ENCODE data around the gene CORO6. TPM values are rescaled to one million over a fixed set of nuclear protein-coding genes. Genes with fewer than 3 reads are reported as not detected.
A peak's percentile ranks its signal among the peaks of the same experiment; 100 is the strongest.

CORO6 gene
- total and polyA plus RNA-seq, 3 experiments from 2014 or later = 0.17 to 2.9 (median 2.5) TPM

DNA sequence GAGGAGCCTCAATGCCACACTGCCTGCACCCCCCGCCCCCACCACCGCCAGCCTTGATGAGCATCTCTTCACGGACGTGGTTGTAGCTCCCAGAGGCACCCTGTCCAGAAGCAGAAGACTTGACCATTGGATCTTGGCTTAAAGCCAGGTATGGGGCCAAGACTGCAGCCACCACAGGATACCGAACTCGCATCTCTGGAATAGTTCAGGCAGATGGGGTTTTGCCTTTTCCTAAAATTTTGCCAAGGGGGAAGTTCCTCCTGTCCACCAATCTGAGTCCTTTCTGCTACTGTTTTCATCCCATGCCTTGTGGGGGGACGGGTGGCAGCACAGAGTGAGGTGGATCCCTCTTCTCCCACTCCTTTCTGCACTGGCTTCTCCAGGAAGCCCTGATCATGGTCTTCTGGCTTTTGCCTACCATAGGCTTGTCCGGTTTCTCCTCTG is 939 bp downstream of the CORO6 start:
- Mint-ChIP-seq H3K27me3 (no peaks in the 10 kb centered on the region), H3K4me1 (peaks cover 29 to 56% (median 42%) of the 10 kb centered on the region in 3 donors), H3K36me3 (peaks cover 0 to 6% (median 2%) of the 10 kb centered on the region in 3 donors), H3K9me3 (no peaks in the 10 kb centered on the region), H3K27ac (peak overlapping the region in 3 of 8 donors; percentile 22 to 84 (median 76)), H3K4me3 (peak overlapping the region; percentile 60 to 93 (median 78))
- H3K36me3 ChIP-seq (ENCODE audit: insufficient read depth, low read length) = no peaks in the 10 kb centered on the region
- no peaks in the 10 kb centered on the region for H3K27me3 ChIP-seq (ENCODE audit: insufficient read depth, low read length, poor library complexity, severe bottlenecking)
- no peak overlapping the region for H3K27ac ChIP-seq (ENCODE audit: low read depth, low read length)
- ChIA-PET CTCF (interaction anchor here (1.3 to 1.4 kb wide), 2 partner anchors 9 to 309 kb away, joined by 3 read pairs; no protein-coding TSS in a partner anchor), POLR2A (no interaction called here)
- no peaks in the 10 kb centered on the region for H3K9me3 ChIP-seq (ENCODE audit: low read length)
- peaks cover 33% of the 10 kb centered on the region for H3K4me1 ChIP-seq (ENCODE audit: insufficient read depth, low read length)
- no peak for DNase-seq
- H3K4me3 ChIP-seq (ENCODE audit: low read length) = no peak overlapping the region

- H3K4me3 Mint-ChIP-seq = peak overlapping the region in 6 of 7 donors; percentile 51 to 78 (median 63)
- Histone ChIP-seq H3K27ac (ENCODE audit: low read depth, low read length) (no peak overlapping the region), H3K36me3 (ENCODE audit: insufficient read depth, low read length) (no peaks in the 10 kb centered on the region), H3K4me3 (ENCODE audit: low read length) (no peak overlapping the region), H3K27me3 (ENCODE audit: insufficient read depth, low read length, poor library complexity, severe bottlenecking) (no peaks in the 10 kb centered on the region), H3K9me3 (ENCODE audit: low read length) (no peaks in the 10 kb centered on the region), H3K4me1 (ENCODE audit: insufficient read depth, low read length) (peaks cover 41% of the 10 kb centered on the region)
- H3K4me1 Mint-ChIP-seq = peaks cover 34 to 61% (median 46%) of the 10 kb centered on the region in 3 donors
- H3K9me3 Mint-ChIP-seq = no peaks in the 10 kb centered on the region
- peak overlapping the region in 2 of 8 donors; percentile 43 to 46 for H3K27ac Mint-ChIP-seq
- no peaks in the 10 kb centered on the region for H3K27me3 Mint-ChIP-seq
- ChIA-PET POLR2A (no interaction called here), CTCF (interaction anchor here (1.3 to 1.4 kb wide), 2 partner anchors 8 to 310 kb away, joined by 3 read pairs; no protein-coding TSS in a partner anchor)
- peaks cover 0 to 3% (median 2%) of the 10 kb centered on the region in 3 donors for H3K36me3 Mint-ChIP-seq
- no peak for DNase-seq
Observed at GRCh38 chr17:29620779-29621500, 1.8 kb downstream of the CORO6 start.

DNA sequence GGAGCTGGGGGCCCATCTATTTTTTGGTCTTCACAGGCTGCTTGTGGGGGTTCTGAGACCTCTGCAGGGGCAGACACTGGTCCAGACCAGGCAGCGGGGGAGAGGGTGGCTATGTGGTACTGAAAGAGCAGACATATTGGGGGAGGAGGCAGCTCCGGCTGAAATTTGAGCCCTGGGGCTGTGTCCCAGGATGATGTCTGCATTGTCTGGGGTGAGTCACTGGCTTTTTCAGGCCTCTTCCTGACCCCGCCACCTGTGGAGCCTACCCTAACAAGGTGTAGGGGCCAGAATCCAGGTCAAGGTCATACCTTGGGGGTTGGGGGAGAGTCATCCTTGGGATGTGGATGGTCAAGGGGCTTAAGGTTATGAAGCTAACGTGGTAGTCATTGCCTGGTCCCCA is 2.4 kb downstream of the CORO6 start:
- POLR2A ChIA-PET = no interaction called here

DNA sequence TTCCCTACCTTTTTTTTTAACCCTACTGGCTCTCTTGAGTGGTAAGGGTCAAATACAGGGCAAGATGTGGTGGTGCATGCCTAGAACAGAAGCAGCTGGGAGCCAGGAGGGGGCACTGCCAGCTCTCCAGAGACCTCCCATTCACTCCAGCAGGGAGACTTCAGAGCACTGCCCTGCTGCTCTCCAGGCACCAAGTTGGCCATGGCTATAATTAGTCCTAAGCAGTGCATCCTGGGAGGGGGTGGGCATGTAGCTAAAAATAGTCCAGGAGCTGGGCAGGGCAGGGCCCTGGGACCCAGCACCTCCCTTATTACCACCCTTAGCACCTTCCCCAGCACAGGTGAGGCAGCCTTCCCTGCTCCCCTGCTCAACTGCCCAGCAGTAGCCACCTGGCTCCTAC is 3.5 kb downstream of the CORO6 start:
- Histone ChIP-seq H3K4me3 (ENCODE audit: low read length) (no peak overlapping the region), H3K27ac (ENCODE audit: low read depth, low read length) (no peak overlapping the region), H3K27me3 (ENCODE audit: insufficient read depth, low read length, poor library complexity, severe bottlenecking) (no peaks in the 10 kb centered on the region), H3K4me1 (ENCODE audit: insufficient read depth, low read length) (peaks cover 54% of the 10 kb centered on the region), H3K9me3 (ENCODE audit: low read length) (no peaks in the 10 kb centered on the region), H3K36me3 (ENCODE audit: insufficient read depth, low read length) (no peaks in the 10 kb centered on the region)
- ChIA-PET CTCF (interaction anchor here (13.2 kb wide), 1 partner anchor 43 kb away, joined by 436 read pairs; the partner anchor contains the start of genes ABHD15, GIT1 and TP53I13), POLR2A (interaction anchor here (0.6 kb wide), 1 partner anchor 236 kb away, joined by 3 read pairs; no protein-coding TSS in a partner anchor)
- peaks cover 42 to 68% (median 49%) of the 10 kb centered on the region in 3 donors for H3K4me1 Mint-ChIP-seq
- H3K36me3 Mint-ChIP-seq = no peaks in the 10 kb centered on the region
- H3K4me3 Mint-ChIP-seq = peak overlapping the region in 2 of 7 donors; percentile 68 to 93
- peak overlapping the region in 1 of 8 donors; percentile 54 for H3K27ac Mint-ChIP-seq
- H3K27me3 Mint-ChIP-seq = no peaks in the 10 kb centered on the region
- no peak for DNase-seq
- no peaks in the 10 kb centered on the region for H3K9me3 Mint-ChIP-seq

More for the DNA sequence above, 2.4 kb downstream of the CORO6 start:
- no peaks in the 10 kb centered on the region for H3K27me3 Mint-ChIP-seq
- Histone ChIP-seq H3K27ac (ENCODE audit: low read depth, low read length) (no peak overlapping the region), H3K4me3 (ENCODE audit: low read length) (no peak overlapping the region), H3K36me3 (ENCODE audit: insufficient read depth, low read length) (no peaks in the 10 kb centered on the region), H3K4me1 (ENCODE audit: insufficient read depth, low read length) (peaks cover 44% of the 10 kb centered on the region), H3K27me3 (ENCODE audit: insufficient read depth, low read length, poor library complexity, severe bottlenecking) (no peaks in the 10 kb centered on the region), H3K9me3 (ENCODE audit: low read length) (no peaks in the 10 kb centered on the region)
- no peaks in the 10 kb centered on the region for H3K36me3 Mint-ChIP-seq
- no peaks in the 10 kb centered on the region for H3K9me3 Mint-ChIP-seq
- H3K4me1 Mint-ChIP-seq = peaks cover 35 to 67% (median 46%) of the 10 kb centered on the region in 3 donors
- no peak for DNase-seq
- no peak overlapping the region for H3K27ac Mint-ChIP-seq
- CTCF ChIA-PET = no interaction called here
- H3K4me3 Mint-ChIP-seq = peak overlapping the region in 2 of 7 donors; percentile 59 to 60

- Histone ChIP-seq H3K36me3 (ENCODE audit: insufficient read depth, low read length) (no peaks in the 10 kb centered on the region), H3K27ac (ENCODE audit: low read depth, low read length) (no peak overlapping the region), H3K27me3 (ENCODE audit: insufficient read depth, low read length, poor library complexity, severe bottlenecking) (no peaks in the 10 kb centered on the region), H3K9me3 (ENCODE audit: low read length) (no peaks in the 10 kb centered on the region), H3K4me3 (ENCODE audit: low read length) (no peak overlapping the region), H3K4me1 (ENCODE audit: insufficient read depth, low read length) (peaks cover 56% of the 10 kb centered on the region)
- Mint-ChIP-seq H3K4me1 (peaks cover 45 to 67% (median 47%) of the 10 kb centered on the region in 3 donors), H3K27ac (peak overlapping the region in 4 of 8 donors; percentile 23 to 65 (median 38)), H3K27me3 (no peaks in the 10 kb centered on the region), H3K36me3 (no peaks in the 10 kb centered on the region), H3K9me3 (no peaks in the 10 kb centered on the region), H3K4me3 (peak overlapping the region; percentile 8 to 93 (median 85))
- ChIA-PET CTCF (interaction anchor here (0.7 to 13.2 kb wide), 31 partner anchors 8 to 312 kb away, joined by 3 to 436 read pairs (median 7); partner anchors contain the start of genes ABHD15, ANKRD13B, GIT1 and SSH2), POLR2A (interaction anchor here (0.8 to 3.9 kb wide), 13 partner anchors 10 to 311 kb away, joined by 3 to 20 read pairs (median 11); partner anchors contain the start of genes ABHD15, ANKRD13B and SSH2)
- no peak for DNase-seq
Observed at GRCh38 chr17:29618272-29619065, 4.2 kb downstream of the CORO6 start.

DNA sequence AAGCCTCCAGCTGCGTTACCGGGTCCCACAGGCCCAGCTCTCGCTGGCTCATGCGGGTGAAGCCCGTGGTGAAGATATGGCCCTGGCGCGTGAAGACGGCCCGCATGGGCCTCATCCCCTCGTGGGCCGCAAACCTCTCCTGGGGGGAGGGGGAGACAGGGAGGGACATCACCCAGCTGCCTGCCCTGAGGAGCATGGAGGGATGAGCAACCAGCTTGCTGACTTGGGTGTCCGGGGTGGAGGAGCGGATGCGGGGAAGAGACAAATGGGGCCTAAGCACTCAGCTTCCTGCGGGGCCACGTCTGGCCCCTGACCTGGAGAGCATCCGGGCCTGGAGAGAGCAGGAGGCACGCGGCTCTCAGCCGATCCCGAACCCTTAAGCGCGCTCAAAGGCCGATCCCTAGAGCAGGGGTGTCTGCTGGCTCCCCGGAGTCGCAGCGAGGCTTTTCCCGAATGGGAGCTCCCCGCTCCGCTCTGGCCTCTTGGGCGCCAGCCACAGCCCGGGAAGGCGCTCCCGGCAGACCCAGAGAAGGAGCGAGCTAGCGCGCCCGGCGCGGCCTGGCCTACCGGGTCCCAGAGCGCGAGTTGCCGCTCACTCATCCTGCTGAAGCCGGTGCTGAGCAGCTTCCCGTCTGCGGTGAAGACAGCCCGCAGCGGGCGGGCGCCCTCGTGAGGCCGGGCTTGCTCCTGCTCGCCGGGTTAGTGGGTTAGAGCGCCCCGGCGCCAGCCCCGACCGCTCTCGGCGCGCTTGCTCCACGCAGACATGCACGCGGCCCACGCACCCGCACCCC is 5.0 kb downstream of the CORO6 start:
- Mint-ChIP-seq H3K9me3 (no peaks in the 10 kb centered on the region), H3K36me3 (no peaks in the 10 kb centered on the region), H3K27me3 (no peaks in the 10 kb centered on the region), H3K27ac (peak overlapping the region; percentile 50 to 91 (median 75)), H3K4me3 (peak overlapping the region; percentile 91 to 97 (median 93)), H3K4me1 (peaks cover 38 to 59% (median 42%) of the 10 kb centered on the region in 3 donors)
- Histone ChIP-seq H3K36me3 (ENCODE audit: insufficient read depth, low read length) (no peaks in the 10 kb centered on the region), H3K27me3 (ENCODE audit: insufficient read depth, low read length, poor library complexity, severe bottlenecking) (no peaks in the 10 kb centered on the region), H3K4me3 (ENCODE audit: low read length) (peak overlapping the region; percentile 72), H3K9me3 (ENCODE audit: low read length) (no peaks in the 10 kb centered on the region), H3K4me1 (ENCODE audit: insufficient read depth, low read length) (peaks cover 48% of the 10 kb centered on the region), H3K27ac (ENCODE audit: low read depth, low read length) (peak overlapping the region; percentile 75)
- peak; percentile 84 to 90 (median 85) for DNase-seq
- ChIA-PET CTCF (interaction anchor here (0.7 to 13.2 kb wide), 42 partner anchors 7 to 313 kb away, joined by 3 to 436 read pairs (median 6); partner anchors contain the start of genes ABHD15, ANKRD13B, GIT1 and SSH2), POLR2A (interaction anchor here (0.8 to 3.9 kb wide), 17 partner anchors 9 to 314 kb away, joined by 3 to 20 read pairs (median 9); partner anchors contain the start of genes ABHD15, ANKRD13B and SSH2)

- Histone ChIP-seq H3K27ac (ENCODE audit: low read depth, low read length) (peak overlapping the region; percentile 75), H3K9me3 (ENCODE audit: low read length) (no peaks in the 10 kb centered on the region), H3K27me3 (ENCODE audit: insufficient read depth, low read length, poor library complexity, severe bottlenecking) (no peaks in the 10 kb centered on the region), H3K4me1 (ENCODE audit: insufficient read depth, low read length) (peaks cover 44% of the 10 kb centered on the region), H3K4me3 (ENCODE audit: low read length) (peak overlapping the region; percentile 72), H3K36me3 (ENCODE audit: insufficient read depth, low read length) (no peaks in the 10 kb centered on the region)
- Mint-ChIP-seq H3K27ac (peak overlapping the region in 7 of 8 donors; percentile 42 to 89 (median 67)), H3K27me3 (no peaks in the 10 kb centered on the region), H3K4me3 (peak overlapping the region; percentile 91 to 97 (median 93)), H3K4me1 (peaks cover 36 to 55% (median 40%) of the 10 kb centered on the region in 3 donors), H3K9me3 (no peaks in the 10 kb centered on the region), H3K36me3 (no peaks in the 10 kb centered on the region)
- DNase-seq = peak; percentile 83 to 92 (median 87)
- POLR2A ChIA-PET = interaction anchor here (0.6 to 3.9 kb wide), 16 partner anchors 10 to 314 kb away, joined by 3 to 20 read pairs (median 10); partner anchors contain the start of genes ABHD15 and ANKRD13B
- CTCF ChIA-PET = interaction anchor here (0.6 to 13.2 kb wide), 41 partner anchors 8 to 314 kb away, joined by 3 to 436 read pairs (median 7); partner anchors contain the start of genes ABHD15, ANKRD13B, GIT1 and SSH2
Observed at GRCh38 chr17:29617125-29617480, 5.6 kb downstream of the CORO6 start.

Measured in CD8-positive, alpha-beta memory T cell (primary cell).